WTC11 (cell line): ENCODE results near the gene WDR27. TPM values are rescaled to one million over a fixed set of nuclear protein-coding genes. Genes with fewer than 3 reads are reported as not detected.

ENCODE experiments used
- ATAC-seq: fragments of 200-7000 bp; cut with Tn5 transposase; 2 replicates; pipeline ENCODE4 v1.10.0; 2021; ENCODE audit warnings: mild to moderate bottlenecking, moderate library complexity
- CTCF ChIA-PET: fragments of 300-600 bp; sonication (Branson Sonifier 250); formaldehyde crosslinking; loops from one replicate; lab custom pipeline; 2021; ENCODE audit warnings: antibody characterized with exemption; lab: Charles Lee
- POLR2A ChIA-PET: fragments of 350-600 bp; sonication (Branson Sonifier 250); formaldehyde crosslinking; loops from one replicate; lab custom pipeline; 2021; ENCODE audit warnings: antibody characterized with exemption; lab: Charles Lee
- DNase-seq: peaks from one replicate; pipeline ENCODE4 v3.0.0; 2021; ENCODE audit warnings: low spot score
- H3K27ac Mint-ChIP-seq: 2 replicates; pipeline ENCODE4 v1.8.0; 2021; ENCODE audit warnings: mixed read lengths
- H3K27me3 Mint-ChIP-seq: 2 replicates; pipeline ENCODE4 v1.8.0; 2021; ENCODE audit warnings: low read depth, mild to moderate bottlenecking, moderate library complexity, mixed read lengths
- H3K36me3 Mint-ChIP-seq: 2 replicates; pipeline ENCODE4 v1.8.0; 2021; ENCODE audit warnings: mixed read lengths
- H3K4me1 Mint-ChIP-seq: 2 replicates; pipeline ENCODE4 v1.8.0; 2022; ENCODE audit warnings: mixed read lengths
- H3K4me3 Mint-ChIP-seq: 2 replicates; pipeline ENCODE4 v1.8.0; 2021; ENCODE audit warnings: mild to moderate bottlenecking, moderate library complexity, mixed read lengths
- H3K9me3 Mint-ChIP-seq: 2 replicates; pipeline ENCODE4 v1.8.0; 2021; ENCODE audit warnings: mixed read lengths
- AFF4 ChIP-seq: sonication (generic); formaldehyde crosslinking; IDR thresholded peaks from 2 replicates; pipeline ENCODE4 v1.8.1; 2023; ENCODE audit warnings: mild to moderate bottlenecking, missing genetic modification reagents, borderline replicate concordance
- ARID4B ChIP-seq: sonication (generic); formaldehyde crosslinking; IDR thresholded peaks from 2 replicates; pipeline ENCODE4 v1.8.0; 2023; ENCODE audit warnings: missing genetic modification reagents, mild to moderate bottlenecking, borderline replicate concordance
- EMX1 ChIP-seq: fragments of 250-450 bp; sonication (Bioruptor Pico); IDR thresholded peaks from 2 replicates; pipeline ENCODE4 v1.8.0; 2021; ENCODE audit warnings: mild to moderate bottlenecking
- ERG ChIP-seq: fragments of 250-450 bp; sonication (Bioruptor Pico); IDR thresholded peaks from 2 replicates; pipeline ENCODE4 v1.8.0; 2021; ENCODE audit warnings: mild to moderate bottlenecking
- ETV6 ChIP-seq: sonication (generic); formaldehyde crosslinking; IDR thresholded peaks from 2 replicates; pipeline ENCODE4 v1.8.1; 2022; ENCODE audit warnings: mild to moderate bottlenecking, missing genetic modification reagents
- FOXP1 ChIP-seq: sonication (generic); formaldehyde crosslinking; IDR thresholded peaks from 2 replicates; pipeline ENCODE4 v1.8.0; 2022; ENCODE audit warnings: missing genetic modification reagents, mild to moderate bottlenecking, moderate library complexity, borderline replicate concordance
- HMGA2 ChIP-seq: fragments of 250-450 bp; sonication (Bioruptor Pico); IDR thresholded peaks from 2 replicates; pipeline ENCODE4 v1.4.0; 2021; ENCODE audit warnings: mild to moderate bottlenecking, moderate library complexity
- NR3C1 ChIP-seq: sonication (generic); formaldehyde crosslinking; conservative IDR thresholded peaks from 2 replicates; pipeline ENCODE4 v1.8.1; 2023; ENCODE audit warnings: low read depth, mild to moderate bottlenecking, missing genetic modification reagents
- RELA ChIP-seq: sonication (generic); formaldehyde crosslinking; IDR thresholded peaks from 2 replicates; pipeline ENCODE4 v1.8.1; 2022; ENCODE audit warnings: missing genetic modification reagents, mild to moderate bottlenecking, borderline replicate concordance
- TEAD1 ChIP-seq: sonication (generic); formaldehyde crosslinking; IDR thresholded peaks from 2 replicates; pipeline ENCODE4 v1.8.0; 2022; ENCODE audit warnings: mild to moderate bottlenecking, missing genetic modification reagents
- TP53 ChIP-seq: sonication (generic); formaldehyde crosslinking; IDR thresholded peaks from 2 replicates; pipeline ENCODE4 v1.8.1; 2023; ENCODE audit warnings: mild to moderate bottlenecking, missing genetic modification reagents
- ZBTB43 ChIP-seq: sonication (generic); formaldehyde crosslinking; IDR thresholded peaks from 2 replicates; pipeline ENCODE4 v1.8.1; 2023; ENCODE audit warnings: mild to moderate bottlenecking, missing genetic modification reagents
- ZNF512 ChIP-seq: sonication (generic); formaldehyde crosslinking; IDR thresholded peaks from 2 replicates; pipeline ENCODE4 v1.8.1; 2022; ENCODE audit warnings: missing genetic modification reagents, borderline replicate concordance
- total RNA-seq: library from RNA; stranded (reverse); gene quantifications from 3 replicates; pipeline ENCODE4 v1.2.3, GENCODE V29; 2021

Gene WDR27
- total RNA-seq, 1 experiment from 2014 or later = 126 TPM

- TF ChIP-seq HMGA2 = no peak
- TF ChIP-seq EMX1 (CRISPR knock-in tag) = no peak
- TF ChIP-seq ZBTB43 (CRISPR knock-in tag) = no peak
- no peak for TF ChIP-seq ZNF512 (CRISPR knock-in tag)
- TF ChIP-seq RELA (CRISPR knock-in tag) = no peak
- no peak for TF ChIP-seq TP53 (CRISPR knock-in tag)
- no peak for TF ChIP-seq ARID4B (CRISPR knock-in tag)
- TF ChIP-seq NR3C1 (CRISPR knock-in tag) = no peak
- no peak for TF ChIP-seq ERG
- no peak for TF ChIP-seq TEAD1 (CRISPR knock-in tag)
- Mint-ChIP-seq H3K27me3 (peaks cover 10% of the 10 kb centered on the region), H3K9me3 (peaks cover 82% of the 10 kb centered on the region), H3K36me3 (peaks cover 66% of the 10 kb centered on the region), H3K4me3 (no peak overlapping the region), H3K27ac (no peak overlapping the region), H3K4me1 (no peaks in the 10 kb centered on the region)
- DNase-seq = no peak
- POLR2A ChIA-PET = no interaction called here
- CTCF ChIA-PET = no interaction called here
- ATAC-seq = no peak
These were observed 231.0 kb downstream of the WDR27 start for GRCh38 chr6:169470790-169471189.

GRCh38 chr6:169469028-169469427 is 232.8 kb downstream of the WDR27 start:
- peaks cover 63% of the 10 kb centered on the region for H3K36me3 Mint-ChIP-seq
- DNase-seq = no peak
- H3K4me1 Mint-ChIP-seq = no peaks in the 10 kb centered on the region
- peaks cover 3% of the 10 kb centered on the region; the same call in 1 of the 2 replicates for H3K27me3 Mint-ChIP-seq
- POLR2A ChIA-PET = no interaction called here
- no peak overlapping the region for H3K27ac Mint-ChIP-seq
- peaks cover 78% of the 10 kb centered on the region for H3K9me3 Mint-ChIP-seq
- no peak for ATAC-seq
- CTCF ChIA-PET = no interaction called here
- H3K4me3 Mint-ChIP-seq = no peak overlapping the region
- TF ChIP-seq AFF4 (CRISPR knock-in tag) (no peak), ETV6 (CRISPR knock-in tag) (no peak), ARID4B (CRISPR knock-in tag) (no peak), ERG (no peak), FOXP1 (no peak)
